GM12878 (cell line): ENCODE measurements around the gene MAML3. TPM values are rescaled to one million over a fixed set of nuclear protein-coding genes. Genes with fewer than 3 reads are reported as not detected.

ENCODE experiments used
- ATAC-seq: fragments of 200-7000 bp; cut with Tn5 transposase; 3 replicates; pipeline ENCODE4 v1.9.1; 2020; ENCODE audit warnings: mild to moderate bottlenecking, moderate library complexity
- BruUV-seq: library from RNA; stranded (reverse); fragments of 400-500 nt; replicated peaks from 2 replicates; lab custom pipeline; 2021; lab: Mats Ljungman, UMichigan
- CTCF ChIA-PET: fragments of 300-600 bp; sonication (Branson Sonifier 250); formaldehyde crosslinking; extraction: SDS; loops from one replicate; lab custom pipeline; 2021; ENCODE audit warnings: inconsistent platforms; lab: Yijun Ruan, JAX
- POLR2A ChIA-PET: fragments of 350-600 bp; formaldehyde crosslinking; extraction: SDS; loops from one replicate; lab custom pipeline; 2021; ENCODE audit warnings: inconsistent platforms; lab: Charles Lee
- RAD21 ChIA-PET: fragments of 300-600 bp; sonication (Branson Sonifier 250); formaldehyde crosslinking; loops from one replicate; lab custom pipeline; 2023; ENCODE audit warnings: antibody characterized with exemption; ENCODE audit not compliant: unreplicated experiment; lab: Charles Lee
- SMC1A ChIA-PET: fragments of 300-600 bp; sonication (Branson Sonifier 250); formaldehyde crosslinking; loops from one replicate; lab custom pipeline; 2023; ENCODE audit not compliant: unreplicated experiment, uncharacterized antibody; lab: Charles Lee
- DNase-seq: peaks from one replicate; pipeline ENCODE4 v3.0.0-alpha.2; 2011; ENCODE audit warnings: low read depth, low spot score
- FAIRE-seq: peaks from 3 replicates; lab custom pipeline; 2011; peaks lifted over from hg19 to GRCh38; lab: Jason Lieb, UNC
- H2AFZ ChIP-seq: 2 replicates; pipeline ENCODE4 v1.6.0; 2011; ENCODE audit warnings: low read depth, low read length, control low read depth; ENCODE audit not compliant: control insufficient read depth
- H3K27ac ChIP-seq: 2 replicates; pipeline ENCODE4 v1.5.1; 2011; ENCODE audit warnings: control low read depth; ENCODE audit not compliant: control insufficient read depth, insufficient read depth
- H3K27me3 ChIP-seq, 2 experiments: replicated peaks in 1 of 2; 2 replicates each; pipeline versions ENCODE4 v1.6.0 to v1.6.1; 2011; ENCODE audit warnings: low read length in 1 of 2; ENCODE audit not compliant: control insufficient read depth in 2 of 2, insufficient read depth in 2 of 2
- H3K36me3 ChIP-seq, 2 experiments: 2 replicates each; pipeline ENCODE4 v1.5.1; 2011; ENCODE audit warnings: low read length in 1 of 2; ENCODE audit not compliant: control insufficient read depth in 2 of 2, insufficient read depth in 2 of 2
- H3K4me1 ChIP-seq: 2 replicates; pipeline ENCODE4 v1.6.1; 2011; ENCODE audit warnings: mild to moderate bottlenecking, low read length, moderate library complexity, mixed read lengths; ENCODE audit not compliant: control insufficient read depth, insufficient read depth
- H3K4me2 ChIP-seq: 2 replicates; pipeline ENCODE4 v1.6.0; 2011; ENCODE audit warnings: control low read depth; ENCODE audit not compliant: control insufficient read depth, insufficient read depth
- H3K4me3 ChIP-seq: fragments of 200-600 bp; sonication (generic); 2 replicates; pipeline ENCODE4 v1.5.1; 2016
- H3K79me2 ChIP-seq: 2 replicates; pipeline ENCODE4 v1.6.0; 2011; ENCODE audit warnings: low read length; ENCODE audit not compliant: control insufficient read depth, insufficient read depth
- H3K9ac ChIP-seq: 2 replicates; pipeline ENCODE4 v1.8.0; 2011; ENCODE audit warnings: low read length, control low read depth, mixed read lengths; ENCODE audit not compliant: control insufficient read depth, insufficient read depth
- H3K9me3 ChIP-seq: replicated peaks from 3 replicates; pipeline ENCODE4 v1.5.1; 2011; ENCODE audit warnings: mild to moderate bottlenecking, low read length; ENCODE audit not compliant: control insufficient read depth, insufficient read depth
- H4K20me1 ChIP-seq: 2 replicates; pipeline ENCODE4 v1.6.0; 2011; ENCODE audit not compliant: control insufficient read depth, insufficient read depth
- BMI1 ChIP-seq: fragments of 450-650 bp; IDR thresholded peaks from 2 replicates; pipeline ENCODE4 v1.6.1; 2016; ENCODE audit warnings: mild to moderate bottlenecking, moderate library complexity, borderline replicate concordance
- EED ChIP-seq: sonication (generic); IDR thresholded peaks from 2 replicates; pipeline ENCODE4 v1.6.1; 2016; ENCODE audit warnings: antibody characterized with exemption, low read depth
- MEF2B ChIP-seq: fragments of 450-650 bp; IDR thresholded peaks from 2 replicates; pipeline ENCODE4 v1.6.1; 2018; ENCODE audit warnings: mild to moderate bottlenecking, moderate library complexity; ENCODE audit not compliant: partially characterized antibody, poor library complexity, severe bottlenecking
- PAX8 ChIP-seq: fragments of 450-650 bp; IDR thresholded peaks from 2 replicates; pipeline ENCODE4 v1.6.1; 2017; ENCODE audit warnings: mild to moderate bottlenecking, moderate library complexity
- SMAD1 ChIP-seq: fragments of 450-650 bp; IDR thresholded peaks from 2 replicates; pipeline ENCODE4 v1.6.1; 2018; ENCODE audit warnings: mild to moderate bottlenecking, low read depth; ENCODE audit not compliant: partially characterized antibody
- SMARCA5 ChIP-seq: fragments of 450-650 bp; IDR thresholded peaks from 2 replicates; pipeline ENCODE4 v1.6.1; 2017; ENCODE audit warnings: mild to moderate bottlenecking
- WRNIP1 ChIP-seq: IDR thresholded peaks from 2 replicates; pipeline ENCODE4 v1.6.1; 2011; ENCODE audit warnings: low read depth, low read length, improper control_type of control experiment, borderline replicate concordance
- WGBS: methylation state at CpG from one replicate; pipeline ENCODE4 v1.1.6; 2016; ENCODE audit warnings: low lambda C conversion rate; ENCODE audit not compliant: insufficient replicate concordance, insufficient coverage; ENCODE audit errors: missing lambda C conversion rate; 5-methylcytosine and 5-hydroxymethylcytosine counted together
- in situ Hi-C: fragments of 300-500 bp; cut with MboI; formaldehyde crosslinking; loops from 9 replicates; pipeline ENCODE4 v1.14.3; 2018; ENCODE audit warnings: mixed read lengths
- intact Hi-C: fragments of 100-400 bp; cut with micrococcal nuclease; formaldehyde crosslinking; loops from one replicate; pipeline ENCODE4 v1.14.2; 2022; ENCODE audit not compliant: unreplicated experiment
- polyA plus RNA-seq, 11 experiments: library from polyadenylated mRNA; depleted of rRNA in 4 of 11; unstranded in 6 of 11; stranded (reverse) in 5 of 11; fragments of >200 nt; fragmentation: Nextera tagmentation in 4 of 11; fragmentation: Illumina TruSeq in 1 of 11; extraction: Ambion mirVana in 4 of 11; extraction: Trizol in 1 of 11; gene quantifications; 1 replicate in 1 of 11; 2 replicates in 10 of 11; pipeline versions ENCODE4 v1.2.1 to v1.2.3, GENCODE V29; 2011 to 2016; ENCODE audit warnings: inconsistent platforms in 2 of 11, missing spikeins in 2 of 11, low read depth in 1 of 11
- total RNA-seq, 4 experiments: library from RNA; depleted of rRNA in 3 of 4; stranded (reverse); fragments of >200 nt in 3 of 4; fragmentation: Illumina TruSeq in 1 of 4; extraction: Trizol in 1 of 4; gene quantifications; 2 replicates each; pipeline versions ENCODE4 v1.2.1 to v1.2.3, GENCODE V29; 2013 to 2021
- TF ChIP-seq, protein P1 (sequence below): fragments of 450-650 bp; formaldehyde crosslinking; IDR thresholded peaks from 2 replicates; pipeline ENCODE4 v1.4.0; 2020; ENCODE audit warnings: mild to moderate bottlenecking, moderate library complexity
- TF ChIP-seq, protein P2 (sequence below): fragments of 450-650 bp; IDR thresholded peaks from 2 replicates; pipeline ENCODE4 v1.6.1; 2017; ENCODE audit warnings: mild to moderate bottlenecking, low read depth, inconsistent platforms; ENCODE audit not compliant: poor library complexity, severe bottlenecking
- TF ChIP-seq, protein P3 (sequence below): IDR thresholded peaks from 2 replicates; pipeline ENCODE4 v1.6.1; 2011; ENCODE audit warnings: borderline replicate concordance, low read depth, mild to moderate bottlenecking, moderate library complexity, mixed read lengths, low read length; ENCODE audit not compliant: insufficient read depth; ENCODE audit errors: extremely low read length
- TF ChIP-seq, protein P4 (sequence below): IDR thresholded peaks from 2 replicates; pipeline ENCODE4 v1.6.1; 2012; ENCODE audit warnings: low read depth, low read length, improper control_type of control experiment
- TF ChIP-seq, protein P5 (sequence below): IDR thresholded peaks from 2 replicates; pipeline ENCODE4 v1.6.1; 2012; ENCODE audit warnings: mild to moderate bottlenecking, low read depth, low read length

The MAML3 gene
- total and polyA plus RNA-seq, 10 of the 15 experiments (the other 5 are each of a cell fraction or from before 2014, with no cell fraction given), result under 0.01 to 0.53 (median 0.06) TPM; not detected in 2

DNA sequence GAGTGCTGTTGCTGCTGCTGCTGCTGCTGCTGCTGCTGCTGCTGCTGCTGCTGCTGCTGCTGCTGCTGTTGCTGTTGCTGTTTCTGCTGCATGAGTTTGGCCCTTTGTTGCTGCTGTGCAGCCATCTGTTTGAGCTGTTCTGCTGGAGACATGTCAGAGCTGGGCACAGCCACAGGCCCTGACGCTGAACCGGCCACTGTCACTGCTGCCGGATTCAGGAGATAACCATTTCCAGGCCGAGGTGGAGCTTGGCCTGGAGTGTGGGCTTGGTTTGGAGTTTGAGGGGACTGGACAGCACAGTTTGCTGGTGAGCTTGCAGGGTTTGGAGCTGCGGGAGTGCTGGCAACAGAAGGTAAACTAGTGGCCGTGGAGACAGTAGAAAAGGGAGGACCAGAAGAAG is 264.1 kb downstream of the MAML3 start:
- Histone ChIP-seq H3K9me3 (no peaks in the 10 kb centered on the region), H2AFZ (no peak overlapping the region), H3K4me3 (no peak overlapping the region), H4K20me1 (no peaks in the 10 kb centered on the region), H3K9ac (no peak overlapping the region), H3K79me2 (no peaks in the 10 kb centered on the region), H3K4me1 (no peaks in the 10 kb centered on the region), H3K36me3 (no peaks in the 10 kb centered on the region), H3K4me2 (no peak overlapping the region), H3K27me3 (peaks cover 1 to 2% of the 10 kb centered on the region in 2 experiments; a peak in 1 of 4 replicates), H3K27ac (no peak overlapping the region)
- ATAC-seq, result no peak
- SMC1A ChIA-PET, result no interaction called here
- in situ Hi-C loops (no loop called here), intact Hi-C loops (no loop called here)
- CTCF ChIA-PET, result no interaction called here
- no peak for DNase-seq
- WGBS, result 50% methylated on average over 6 of the region's 6 CpGs
- BruUV-seq, result no TSS peak
- POLR2A ChIA-PET, result no interaction called here
- RAD21 ChIA-PET, result no interaction called here
- FAIRE-seq, result no peak
- TF ChIP-seq SMARCA5 (no peak), PAX8 (no peak), MEF2B (no peak), EED (no peak), BMI1 (no peak), SMAD1 (no peak), WRNIP1 (no peak)
- TF ChIP-seq, protein P1, sequence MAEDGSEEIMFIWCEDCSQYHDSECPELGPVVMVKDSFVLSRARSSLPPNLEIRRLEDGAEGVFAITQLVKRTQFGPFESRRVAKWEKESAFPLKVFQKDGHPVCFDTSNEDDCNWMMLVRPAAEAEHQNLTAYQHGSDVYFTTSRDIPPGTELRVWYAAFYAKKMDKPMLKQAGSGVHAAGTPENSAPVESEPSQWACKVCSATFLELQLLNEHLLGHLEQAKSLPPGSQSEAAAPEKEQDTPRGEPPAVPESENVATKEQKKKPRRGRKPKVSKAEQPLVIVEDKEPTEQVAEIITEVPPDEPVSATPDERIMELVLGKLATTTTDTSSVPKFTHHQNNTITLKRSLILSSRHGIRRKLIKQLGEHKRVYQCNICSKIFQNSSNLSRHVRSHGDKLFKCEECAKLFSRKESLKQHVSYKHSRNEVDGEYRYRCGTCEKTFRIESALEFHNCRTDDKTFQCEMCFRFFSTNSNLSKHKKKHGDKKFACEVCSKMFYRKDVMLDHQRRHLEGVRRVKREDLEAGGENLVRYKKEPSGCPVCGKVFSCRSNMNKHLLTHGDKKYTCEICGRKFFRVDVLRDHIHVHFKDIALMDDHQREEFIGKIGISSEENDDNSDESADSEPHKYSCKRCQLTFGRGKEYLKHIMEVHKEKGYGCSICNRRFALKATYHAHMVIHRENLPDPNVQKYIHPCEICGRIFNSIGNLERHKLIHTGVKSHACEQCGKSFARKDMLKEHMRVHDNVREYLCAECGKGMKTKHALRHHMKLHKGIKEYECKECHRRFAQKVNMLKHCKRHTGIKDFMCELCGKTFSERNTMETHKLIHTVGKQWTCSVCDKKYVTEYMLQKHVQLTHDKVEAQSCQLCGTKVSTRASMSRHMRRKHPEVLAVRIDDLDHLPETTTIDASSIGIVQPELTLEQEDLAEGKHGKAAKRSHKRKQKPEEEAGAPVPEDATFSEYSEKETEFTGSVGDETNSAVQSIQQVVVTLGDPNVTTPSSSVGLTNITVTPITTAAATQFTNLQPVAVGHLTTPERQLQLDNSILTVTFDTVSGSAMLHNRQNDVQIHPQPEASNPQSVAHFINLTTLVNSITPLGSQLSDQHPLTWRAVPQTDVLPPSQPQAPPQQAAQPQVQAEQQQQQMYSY (CRISPR knock-in tag), result no peak
- TF ChIP-seq, protein P2, sequence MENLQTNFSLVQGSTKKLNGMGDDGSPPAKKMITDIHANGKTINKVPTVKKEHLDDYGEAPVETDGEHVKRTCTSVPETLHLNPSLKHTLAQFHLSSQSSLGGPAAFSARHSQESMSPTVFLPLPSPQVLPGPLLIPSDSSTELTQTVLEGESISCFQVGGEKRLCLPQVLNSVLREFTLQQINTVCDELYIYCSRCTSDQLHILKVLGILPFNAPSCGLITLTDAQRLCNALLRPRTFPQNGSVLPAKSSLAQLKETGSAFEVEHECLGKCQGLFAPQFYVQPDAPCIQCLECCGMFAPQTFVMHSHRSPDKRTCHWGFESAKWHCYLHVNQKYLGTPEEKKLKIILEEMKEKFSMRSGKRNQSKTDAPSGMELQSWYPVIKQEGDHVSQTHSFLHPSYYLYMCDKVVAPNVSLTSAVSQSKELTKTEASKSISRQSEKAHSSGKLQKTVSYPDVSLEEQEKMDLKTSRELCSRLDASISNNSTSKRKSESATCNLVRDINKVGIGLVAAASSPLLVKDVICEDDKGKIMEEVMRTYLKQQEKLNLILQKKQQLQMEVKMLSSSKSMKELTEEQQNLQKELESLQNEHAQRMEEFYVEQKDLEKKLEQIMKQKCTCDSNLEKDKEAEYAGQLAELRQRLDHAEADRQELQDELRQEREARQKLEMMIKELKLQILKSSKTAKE, result no peak
- TF ChIP-seq, protein P3, sequence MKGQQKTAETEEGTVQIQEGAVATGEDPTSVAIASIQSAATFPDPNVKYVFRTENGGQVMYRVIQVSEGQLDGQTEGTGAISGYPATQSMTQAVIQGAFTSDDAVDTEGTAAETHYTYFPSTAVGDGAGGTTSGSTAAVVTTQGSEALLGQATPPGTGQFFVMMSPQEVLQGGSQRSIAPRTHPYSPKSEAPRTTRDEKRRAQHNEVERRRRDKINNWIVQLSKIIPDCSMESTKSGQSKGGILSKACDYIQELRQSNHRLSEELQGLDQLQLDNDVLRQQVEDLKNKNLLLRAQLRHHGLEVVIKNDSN, result no peak
- TF ChIP-seq, protein P4, sequence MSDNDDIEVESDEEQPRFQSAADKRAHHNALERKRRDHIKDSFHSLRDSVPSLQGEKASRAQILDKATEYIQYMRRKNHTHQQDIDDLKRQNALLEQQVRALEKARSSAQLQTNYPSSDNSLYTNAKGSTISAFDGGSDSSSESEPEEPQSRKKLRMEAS, result no peak
- TF ChIP-seq, protein P5, sequence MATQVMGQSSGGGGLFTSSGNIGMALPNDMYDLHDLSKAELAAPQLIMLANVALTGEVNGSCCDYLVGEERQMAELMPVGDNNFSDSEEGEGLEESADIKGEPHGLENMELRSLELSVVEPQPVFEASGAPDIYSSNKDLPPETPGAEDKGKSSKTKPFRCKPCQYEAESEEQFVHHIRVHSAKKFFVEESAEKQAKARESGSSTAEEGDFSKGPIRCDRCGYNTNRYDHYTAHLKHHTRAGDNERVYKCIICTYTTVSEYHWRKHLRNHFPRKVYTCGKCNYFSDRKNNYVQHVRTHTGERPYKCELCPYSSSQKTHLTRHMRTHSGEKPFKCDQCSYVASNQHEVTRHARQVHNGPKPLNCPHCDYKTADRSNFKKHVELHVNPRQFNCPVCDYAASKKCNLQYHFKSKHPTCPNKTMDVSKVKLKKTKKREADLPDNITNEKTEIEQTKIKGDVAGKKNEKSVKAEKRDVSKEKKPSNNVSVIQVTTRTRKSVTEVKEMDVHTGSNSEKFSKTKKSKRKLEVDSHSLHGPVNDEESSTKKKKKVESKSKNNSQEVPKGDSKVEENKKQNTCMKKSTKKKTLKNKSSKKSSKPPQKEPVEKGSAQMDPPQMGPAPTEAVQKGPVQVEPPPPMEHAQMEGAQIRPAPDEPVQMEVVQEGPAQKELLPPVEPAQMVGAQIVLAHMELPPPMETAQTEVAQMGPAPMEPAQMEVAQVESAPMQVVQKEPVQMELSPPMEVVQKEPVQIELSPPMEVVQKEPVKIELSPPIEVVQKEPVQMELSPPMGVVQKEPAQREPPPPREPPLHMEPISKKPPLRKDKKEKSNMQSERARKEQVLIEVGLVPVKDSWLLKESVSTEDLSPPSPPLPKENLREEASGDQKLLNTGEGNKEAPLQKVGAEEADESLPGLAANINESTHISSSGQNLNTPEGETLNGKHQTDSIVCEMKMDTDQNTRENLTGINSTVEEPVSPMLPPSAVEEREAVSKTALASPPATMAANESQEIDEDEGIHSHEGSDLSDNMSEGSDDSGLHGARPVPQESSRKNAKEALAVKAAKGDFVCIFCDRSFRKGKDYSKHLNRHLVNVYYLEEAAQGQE, result no peak
